Esophagus squamous epithelium (tissue), 5 donors: ENCODE results near the gene RBM47. TPM values are rescaled to one million over a fixed set of nuclear protein-coding genes. Genes with fewer than 3 reads are reported as not detected.
A peak's percentile ranks its signal among the peaks of the same experiment; 100 is the strongest.

Experiments used
- DNase-seq: peaks from one replicate; lab custom pipeline; 2025; lab: John Stamatoyannopoulos, UW
- H3K27ac ChIP-seq, 4 donors: fragments of 200-600 bp; sonication (generic); one replicate each; pipeline ENCODE4 v1.5.1; 2016 to 2019; ENCODE audit warnings: mild to moderate bottlenecking in 1 of 4
- H3K27me3 ChIP-seq, 4 donors: fragments of 200-600 bp; sonication (generic); 1 replicate in 3 of 4; 2 replicates in 1 of 4; pipeline versions ENCODE4 v1.5.1 to v1.6.0; 2017 to 2021; ENCODE audit warnings: antibody characterized with exemption in 1 of 4
- H3K36me3 ChIP-seq, 3 donors: fragments of 200-600 bp; sonication (generic); one replicate each; pipeline ENCODE4 v1.5.1; 2016 to 2019
- H3K4me1 ChIP-seq, 3 donors: fragments of 200-600 bp; sonication (generic); one replicate each; pipeline ENCODE4 v1.5.1; 2017 to 2019
- H3K4me3 ChIP-seq, 4 donors: fragments of 200-600 bp; sonication (generic); 1 replicate in 3 of 4; 2 replicates in 1 of 4; pipeline ENCODE4 v1.5.1; 2016 to 2019; ENCODE audit warnings: mild to moderate bottlenecking in 2 of 4, moderate library complexity in 1 of 4
- H3K9me3 ChIP-seq, 3 donors: fragments of 200-600 bp; sonication (generic); one replicate each; pipeline ENCODE4 v1.5.1; 2016 to 2019
- POLR2A ChIP-seq, 4 donors: fragments of 450-650 bp; IDR thresholded peaks; one replicate each; pipeline ENCODE4 v1.6.1; 2017; ENCODE audit warnings: antibody characterized with exemption in 4 of 4, mild to moderate bottlenecking in 4 of 4, moderate library complexity in 3 of 4
- WGBS, 2 donors: methylation state at CpG; one replicate each; pipeline ENCODE4 v1.1.5; 2018; 5-methylcytosine and 5-hydroxymethylcytosine counted together
- intact Hi-C: fragments of 100-400 bp; cut with DNase I; formaldehyde crosslinking; loops from one replicate; pipeline ENCODE4 v1.15.0; 2022
- total RNA-seq, 4 donors: library from RNA; depleted of rRNA; stranded (reverse); fragments of >200 nt; gene quantifications; one replicate each; pipeline ENCODE4 v1.1.0, GENCODE V29; 2016
- TF ChIP-seq, protein P1 (sequence below), 6 experiments: fragments of 450-650 bp in 4 of 6; fragments of 200-600 bp in 2 of 6; sonication (generic) in 2 of 6; IDR thresholded peaks; one replicate each; pipeline ENCODE4 v1.5.1; 2016 to 2019; ENCODE audit warnings: antibody characterized with exemption in 6 of 6, mild to moderate bottlenecking in 4 of 6, moderate library complexity in 4 of 6
- donor health status: DM: yes; HTN: yes; CAD: no.

Gene RBM47
- total RNA-seq, 4 donors from 2014 or later: 94.6 to 197 (median 125) TPM

DNA sequence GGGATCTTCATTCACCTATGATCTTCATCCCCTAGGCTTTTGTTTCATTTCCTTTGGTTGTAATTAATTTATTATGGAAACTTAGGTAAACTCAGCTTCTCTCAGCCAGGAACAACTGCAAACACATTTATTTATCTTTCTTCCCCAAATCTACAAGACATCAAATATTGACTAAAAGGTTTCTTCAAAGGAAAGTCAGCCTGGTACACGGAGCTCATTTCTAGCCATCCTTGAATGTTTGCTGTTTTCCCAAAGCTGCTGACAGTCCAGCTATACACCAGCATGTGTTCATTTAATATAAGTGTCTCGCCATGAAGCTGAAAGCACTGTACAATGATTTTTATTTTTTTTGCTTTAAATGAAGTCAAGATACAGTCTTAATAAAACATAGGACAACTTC is 16.8 kb downstream of the RBM47 start:
- intact Hi-C loops: no loop called here
- Histone ChIP-seq H3K36me3 (peaks cover 0 to 7% (median 0%) of the 10 kb centered on the region in 3 donors), H3K9me3 (no peaks in the 10 kb centered on the region), H3K4me3 (no peak overlapping the region), H3K27ac (no peak overlapping the region), H3K4me1 (peaks cover 0 to 16% (median 0%) of the 10 kb centered on the region in 3 donors), H3K27me3 (no peaks in the 10 kb centered on the region)
- 72 to 79% methylated on average over 2 of the region's 2 CpGs for WGBS, 2 donors
- no peak for DNase-seq
- TF ChIP-seq, protein P1, sequence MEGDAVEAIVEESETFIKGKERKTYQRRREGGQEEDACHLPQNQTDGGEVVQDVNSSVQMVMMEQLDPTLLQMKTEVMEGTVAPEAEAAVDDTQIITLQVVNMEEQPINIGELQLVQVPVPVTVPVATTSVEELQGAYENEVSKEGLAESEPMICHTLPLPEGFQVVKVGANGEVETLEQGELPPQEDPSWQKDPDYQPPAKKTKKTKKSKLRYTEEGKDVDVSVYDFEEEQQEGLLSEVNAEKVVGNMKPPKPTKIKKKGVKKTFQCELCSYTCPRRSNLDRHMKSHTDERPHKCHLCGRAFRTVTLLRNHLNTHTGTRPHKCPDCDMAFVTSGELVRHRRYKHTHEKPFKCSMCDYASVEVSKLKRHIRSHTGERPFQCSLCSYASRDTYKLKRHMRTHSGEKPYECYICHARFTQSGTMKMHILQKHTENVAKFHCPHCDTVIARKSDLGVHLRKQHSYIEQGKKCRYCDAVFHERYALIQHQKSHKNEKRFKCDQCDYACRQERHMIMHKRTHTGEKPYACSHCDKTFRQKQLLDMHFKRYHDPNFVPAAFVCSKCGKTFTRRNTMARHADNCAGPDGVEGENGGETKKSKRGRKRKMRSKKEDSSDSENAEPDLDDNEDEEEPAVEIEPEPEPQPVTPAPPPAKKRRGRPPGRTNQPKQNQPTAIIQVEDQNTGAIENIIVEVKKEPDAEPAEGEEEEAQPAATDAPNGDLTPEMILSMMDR (IDR thresholded peaks at IDR 0.05): no peak
- no peak for TF ChIP-seq POLR2A (IDR thresholded peaks at IDR 0.05)

DNA sequence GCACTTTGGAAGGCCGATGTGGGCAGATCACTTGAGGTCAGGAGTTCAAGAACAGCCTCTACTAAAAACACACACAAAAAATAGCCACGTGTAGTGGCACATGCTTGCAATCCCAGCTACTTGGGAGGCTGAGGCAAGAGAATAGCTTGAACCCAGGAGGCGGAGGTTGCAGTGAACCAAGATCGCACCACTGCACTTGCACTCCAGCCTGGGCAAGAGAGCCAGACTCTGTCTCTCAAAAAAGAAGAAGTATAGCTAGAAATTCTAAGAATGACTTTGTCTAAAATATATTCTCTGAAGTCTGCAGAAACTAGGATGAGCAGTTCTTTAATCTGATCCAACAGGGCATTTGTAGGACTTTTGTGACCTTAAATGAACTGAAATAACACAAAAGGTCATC is 17.4 kb downstream of the RBM47 start:
- Histone ChIP-seq H3K4me3 (no peak overlapping the region), H3K36me3 (peaks cover 0 to 7% (median 0%) of the 10 kb centered on the region in 3 donors), H3K4me1 (peaks cover 0 to 19% (median 0%) of the 10 kb centered on the region in 3 donors), H3K9me3 (no peaks in the 10 kb centered on the region), H3K27me3 (no peaks in the 10 kb centered on the region), H3K27ac (no peak overlapping the region)
- no peak for DNase-seq
- 84 to 92% methylated on average over 4 of the region's 4 CpGs for WGBS, 2 donors
- TF ChIP-seq, protein P1 (IDR thresholded peaks at IDR 0.05): no peak
- no peak for TF ChIP-seq POLR2A (IDR thresholded peaks at IDR 0.05)
- intact Hi-C loops: no loop called here

DNA sequence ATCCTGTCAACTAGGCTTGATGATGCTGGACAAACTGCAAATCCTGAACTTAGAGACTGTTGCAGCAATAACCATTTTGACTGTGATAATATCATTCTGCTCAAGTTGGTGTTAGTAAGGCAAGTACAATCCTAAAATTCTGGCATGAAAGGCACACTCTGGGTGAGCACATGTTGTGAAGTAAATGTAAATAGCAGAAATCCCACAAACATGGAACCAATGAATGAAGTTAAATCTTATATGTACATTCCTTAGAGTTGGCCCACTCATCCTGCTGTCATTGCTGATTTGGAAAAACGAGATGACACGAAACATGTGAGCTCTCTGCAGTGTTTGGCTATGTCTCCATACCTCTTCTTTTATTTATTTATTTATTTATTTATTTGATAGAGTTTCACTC is 21.0 kb downstream of the RBM47 start:
- TF ChIP-seq, protein P1 (IDR thresholded peaks at IDR 0.05): no peak
- TF ChIP-seq POLR2A (IDR thresholded peaks at IDR 0.05): no peak
- H3K4me3 ChIP-seq: no peak overlapping the region
- H3K36me3 ChIP-seq: peaks cover 0 to 16% (median 0%) of the 10 kb centered on the region in 3 donors
- peak overlapping the region in 1 of 4 donors; percentile 11 for H3K27ac ChIP-seq
- intact Hi-C loops: no loop called here
- DNase-seq: no peak
- no peaks in the 10 kb centered on the region for H3K27me3 ChIP-seq
- H3K9me3 ChIP-seq: no peaks in the 10 kb centered on the region
- H3K4me1 ChIP-seq: peaks cover 0 to 22% (median 0%) of the 10 kb centered on the region in 3 donors
- 38 to 64% methylated on average over 2 of the region's 2 CpGs for WGBS, 2 donors

DNA sequence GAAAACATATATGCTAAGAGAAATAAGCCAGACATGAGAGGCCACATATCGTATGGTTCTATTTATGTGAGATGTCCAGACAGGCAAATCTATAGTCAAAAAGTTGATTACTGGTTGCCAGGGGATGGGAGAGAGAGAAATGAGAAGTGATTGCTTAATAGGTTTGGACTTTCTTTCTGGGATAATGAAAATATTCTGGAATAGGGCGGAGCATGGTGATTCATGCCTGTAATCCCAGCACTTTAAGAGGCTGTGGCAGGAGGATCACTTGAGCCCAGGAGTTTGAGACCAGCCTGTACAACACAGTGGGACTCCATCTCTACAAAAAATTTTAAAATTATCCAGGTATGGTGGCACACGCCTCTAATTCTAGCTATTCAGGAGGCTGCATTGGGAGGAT is 22.4 kb downstream of the RBM47 start:
- Histone ChIP-seq H3K27ac (no peak overlapping the region), H3K9me3 (no peaks in the 10 kb centered on the region), H3K27me3 (no peaks in the 10 kb centered on the region), H3K4me3 (no peak overlapping the region), H3K4me1 (peaks cover 0 to 22% (median 0%) of the 10 kb centered on the region in 3 donors), H3K36me3 (peaks cover 0 to 16% (median 0%) of the 10 kb centered on the region in 3 donors)
- TF ChIP-seq, protein P1 (IDR thresholded peaks at IDR 0.05): no peak
- TF ChIP-seq POLR2A (IDR thresholded peaks at IDR 0.05): no peak
- intact Hi-C loops: no loop called here
- DNase-seq: no peak
- WGBS, 2 donors: 72 to 73% methylated on average over 3 of the region's 3 CpGs

DNA sequence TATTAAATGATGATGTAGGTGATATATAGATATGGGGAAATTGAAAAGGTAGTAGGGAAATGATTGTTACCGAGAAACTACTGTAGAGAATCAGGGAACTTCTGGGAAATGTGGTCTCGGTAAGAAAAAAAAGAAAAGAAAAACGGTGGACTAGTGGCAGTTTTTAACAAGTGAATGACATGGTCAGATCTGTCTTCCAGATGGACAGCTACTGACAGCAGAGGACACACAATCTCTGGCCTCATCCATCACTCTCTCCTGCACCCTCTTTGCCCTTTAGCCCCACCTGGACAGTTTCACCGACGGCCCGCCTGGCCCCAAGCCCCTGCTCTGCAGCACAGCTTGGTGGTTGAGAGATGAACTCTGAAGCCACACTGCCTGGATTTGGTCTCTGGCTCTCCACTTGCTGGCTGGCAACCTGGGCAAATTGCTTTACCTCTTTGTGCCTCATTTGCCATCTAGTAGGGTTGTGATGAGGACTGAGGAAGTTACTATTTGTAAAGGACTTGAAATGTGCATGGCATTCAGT is 23.4 kb downstream of the RBM47 start:
- WGBS, 2 donors: 60 to 63% methylated on average over 6 of the region's 6 CpGs
- H3K27ac ChIP-seq: no peak overlapping the region
- intact Hi-C loops: no loop called here
- no peaks in the 10 kb centered on the region for H3K9me3 ChIP-seq
- peaks cover 0 to 16% (median 0%) of the 10 kb centered on the region in 3 donors for H3K36me3 ChIP-seq
- no peak overlapping the region for H3K4me3 ChIP-seq
- H3K27me3 ChIP-seq: no peaks in the 10 kb centered on the region
- no peak for TF ChIP-seq POLR2A (IDR thresholded peaks at IDR 0.05)
- TF ChIP-seq, protein P1 (IDR thresholded peaks at IDR 0.05): no peak
- peaks cover 0 to 22% (median 0%) of the 10 kb centered on the region in 3 donors for H3K4me1 ChIP-seq
- no peak for DNase-seq
